NCI-H2196 (cell line): ENCODE results near the gene ETFDH.
"Not testable (repeated sequence)": the region's sequence is repeated elsewhere in the genome, so short reads cannot be mapped to it uniquely, and the experiment has no call there.

Experiments
- DNase-seq: peaks from one replicate; lab custom pipeline; 2025; ENCODE audit not compliant: unreplicated experiment; lab: John Stamatoyannopoulos, UW

ETFDH gene

GRCh38 chr4:158678767-158679166, 6.7 kb downstream of the ETFDH start:
- DNase-seq: no peak

GRCh38 chr4:158681629-158682028, 9.5 kb downstream of the ETFDH start:
- DNase-seq: no peak

GRCh38 chr4:158682066-158682465, 10.0 kb downstream of the ETFDH start:
- no peak for DNase-seq

- DNase-seq: no peak
These were observed 16.7 kb downstream of the ETFDH start for GRCh38 chr4:158688813-158689212.

- no peak for DNase-seq
These were observed 32.2 kb downstream of the ETFDH start for GRCh38 chr4:158704274-158704673.

- peak; percentile 0 for DNase-seq
These were observed 38.7 kb downstream of the ETFDH start for GRCh38 chr4:158710814-158711213.

- DNase-seq: not testable (repeated sequence)
These were observed 40.5 kb downstream of the ETFDH start for GRCh38 chr4:158712622-158713021.

GRCh38 chr4:158714937-158715336, 42.8 kb downstream of the ETFDH start:
- DNase-seq: no peak

- no peak for DNase-seq
These were observed 43.7 kb downstream of the ETFDH start for GRCh38 chr4:158715802-158716201.

- DNase-seq: no peak
These were observed 49.6 kb downstream of the ETFDH start for GRCh38 chr4:158721680-158722079.

GRCh38 chr4:158722291-158722916, 50.3 kb downstream of the ETFDH start:
- no peak for DNase-seq

GRCh38 chr4:158722917-158723793, 51.1 kb downstream of the ETFDH start, which contains the start of gene PPID:
Gene PPID (minus strand): TSS chr4:158723396. CDS start chr4:158723288, 108 bp downstream.
- DNase-seq: peak; percentile 66

GRCh38 chr4:158724637-158725036, 52.5 kb downstream of the ETFDH start:
- no peak for DNase-seq

GRCh38 chr4:158726633-158727032, 54.5 kb downstream of the ETFDH start:
- DNase-seq: no peak

- no peak for DNase-seq
These were observed 56.1 kb downstream of the ETFDH start for GRCh38 chr4:158728236-158728635.

GRCh38 chr4:158729716-158730559, 57.8 kb downstream of the ETFDH start:
- DNase-seq: peak; percentile 24

GRCh38 chr4:158738866-158739265, 66.8 kb downstream of the ETFDH start:
- DNase-seq: no peak

GRCh38 chr4:158739600-158739999, 67.5 kb downstream of the ETFDH start:
- no peak for DNase-seq

GRCh38 chr4:158741326-158742021, 69.4 kb downstream of the ETFDH start:
- no peak for DNase-seq

- DNase-seq: not testable (repeated sequence)
These were observed 74.4 kb downstream of the ETFDH start for GRCh38 chr4:158746537-158746936.

GRCh38 chr4:158750379-158750778, 78.3 kb downstream of the ETFDH start:
- no peak for DNase-seq
